Thoracic aorta (tissue), 2 donors: Measurements from ENCODE around the gene ATG9B. TPM values are rescaled to one million over a fixed set of nuclear protein-coding genes. Genes with fewer than 3 reads are reported as not detected.

Source experiments
- ATAC-seq: fragments of 150-250 bp; one replicate; pipeline ENCODE4 v1.8.0; 2017; ENCODE audit warnings: low read depth; ENCODE audit not compliant: insufficient number of reproducible peaks, low FRiP score
- DNase-seq: peaks from one replicate; pipeline ENCODE4 v3.0.0-alpha.2; 2020; ENCODE audit warnings: low spot score
- H3K27ac ChIP-seq, 2 donors: fragments of 200-600 bp; sonication (generic); 1 replicate in 1 of 2; 2 replicates in 1 of 2; pipeline ENCODE4 v1.5.1; 2016; ENCODE audit warnings: mild to moderate bottlenecking in 2 of 2, moderate library complexity in 2 of 2
- H3K27me3 ChIP-seq: fragments of 200-600 bp; sonication (generic); replicated peaks from 2 replicates; pipeline ENCODE4 v1.6.0; 2016; ENCODE audit warnings: mild to moderate bottlenecking; ENCODE audit not compliant: insufficient read depth
- H3K36me3 ChIP-seq: fragments of 200-600 bp; sonication (generic); one replicate; pipeline ENCODE4 v1.5.1; 2016
- H3K4me1 ChIP-seq, 2 donors: fragments of 200-600 bp; sonication (generic); 1 replicate in 1 of 2; 2 replicates in 1 of 2; pipeline versions ENCODE4 v1.5.1 to v1.6.0; 2016; ENCODE audit warnings: low read depth in 2 of 2, mild to moderate bottlenecking in 1 of 2; ENCODE audit not compliant: control insufficient read depth in 1 of 2
- H3K4me3 ChIP-seq: fragments of 200-600 bp; sonication (generic); 2 replicates; pipeline ENCODE4 v1.5.1; 2016; ENCODE audit warnings: mild to moderate bottlenecking
- H3K9me3 ChIP-seq: fragments of 200-600 bp; sonication (generic); 2 replicates; pipeline ENCODE4 v1.5.1; 2016
- total RNA-seq, 2 donors: library from RNA; depleted of rRNA; stranded (reverse); fragments of >200 nt; gene quantifications; one replicate each; pipeline versions ENCODE4 v1.1.0 to v1.2.3, GENCODE V29; 2016
- TF ChIP-seq, protein P1 (sequence below): fragments of 200-600 bp; sonication (generic); IDR thresholded peaks from one replicate; pipeline ENCODE4 v1.5.1; 2019; ENCODE audit warnings: antibody characterized with exemption

The ATG9B gene
- total RNA-seq, 2 donors from 2014 or later = 1.2 TPM; not detected in 1

DNA sequence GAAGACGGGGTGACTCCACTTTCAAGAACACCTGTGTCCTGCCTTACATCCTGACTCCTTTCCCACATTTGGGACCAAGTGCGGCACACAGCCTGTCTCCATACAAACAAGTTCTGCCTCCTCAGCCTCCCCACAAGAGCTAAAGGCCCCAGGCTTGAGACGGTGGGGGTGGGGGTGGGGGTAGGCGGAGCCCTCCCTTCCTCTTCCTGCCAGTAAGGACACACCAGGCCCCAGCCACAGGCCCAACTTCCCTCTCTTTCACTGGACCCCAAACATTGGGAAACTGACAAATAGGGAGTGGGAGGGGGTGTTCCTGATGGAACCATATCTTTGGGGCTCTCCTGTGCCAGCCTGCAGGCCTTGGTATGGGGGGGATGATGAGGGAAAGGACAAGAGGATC lies 28.8 kb upstream of the ATG9B start:
- Histone ChIP-seq H3K36me3 (no peaks in the 10 kb centered on the region), H3K27me3 (no peaks in the 10 kb centered on the region), H3K4me3 (no peak overlapping the region), H3K4me1 (peaks cover 9 to 13% of the 10 kb centered on the region in 2 donors), H3K9me3 (no peaks in the 10 kb centered on the region), H3K27ac (no peak overlapping the region)
- TF ChIP-seq, protein P1, sequence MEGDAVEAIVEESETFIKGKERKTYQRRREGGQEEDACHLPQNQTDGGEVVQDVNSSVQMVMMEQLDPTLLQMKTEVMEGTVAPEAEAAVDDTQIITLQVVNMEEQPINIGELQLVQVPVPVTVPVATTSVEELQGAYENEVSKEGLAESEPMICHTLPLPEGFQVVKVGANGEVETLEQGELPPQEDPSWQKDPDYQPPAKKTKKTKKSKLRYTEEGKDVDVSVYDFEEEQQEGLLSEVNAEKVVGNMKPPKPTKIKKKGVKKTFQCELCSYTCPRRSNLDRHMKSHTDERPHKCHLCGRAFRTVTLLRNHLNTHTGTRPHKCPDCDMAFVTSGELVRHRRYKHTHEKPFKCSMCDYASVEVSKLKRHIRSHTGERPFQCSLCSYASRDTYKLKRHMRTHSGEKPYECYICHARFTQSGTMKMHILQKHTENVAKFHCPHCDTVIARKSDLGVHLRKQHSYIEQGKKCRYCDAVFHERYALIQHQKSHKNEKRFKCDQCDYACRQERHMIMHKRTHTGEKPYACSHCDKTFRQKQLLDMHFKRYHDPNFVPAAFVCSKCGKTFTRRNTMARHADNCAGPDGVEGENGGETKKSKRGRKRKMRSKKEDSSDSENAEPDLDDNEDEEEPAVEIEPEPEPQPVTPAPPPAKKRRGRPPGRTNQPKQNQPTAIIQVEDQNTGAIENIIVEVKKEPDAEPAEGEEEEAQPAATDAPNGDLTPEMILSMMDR = no peak
- ATAC-seq = no peak
- DNase-seq = no peak

DNA sequence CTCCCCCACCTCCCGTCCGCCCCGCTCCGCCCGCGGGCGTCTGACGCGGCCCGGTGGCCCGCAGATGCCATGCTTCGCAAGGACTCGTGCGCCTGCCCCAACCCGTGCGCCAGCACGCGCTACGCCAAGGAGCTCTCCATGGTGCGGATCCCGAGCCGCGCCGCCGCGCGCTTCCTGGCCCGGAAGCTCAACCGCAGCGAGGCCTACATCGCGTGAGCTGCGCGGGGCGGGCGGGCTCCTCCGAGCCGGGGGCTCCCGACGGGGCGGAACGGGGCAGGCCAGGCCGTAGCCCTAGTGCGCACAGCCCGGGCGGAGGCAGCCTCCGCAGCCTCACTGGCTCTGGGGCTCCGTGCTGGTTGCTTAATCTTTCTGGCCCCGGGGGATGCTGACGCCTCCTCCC lies 26.8 kb upstream of the ATG9B start:
- Histone ChIP-seq H3K4me3 (peak overlapping the region; percentile 41), H3K27me3 (no peaks in the 10 kb centered on the region), H3K4me1 (peaks cover 0 to 5% of the 10 kb centered on the region in 2 donors), H3K27ac (no peak overlapping the region), H3K9me3 (no peaks in the 10 kb centered on the region), H3K36me3 (no peaks in the 10 kb centered on the region)
- TF ChIP-seq, protein P1 = no peak
- no peak for ATAC-seq
- no peak for DNase-seq

DNA sequence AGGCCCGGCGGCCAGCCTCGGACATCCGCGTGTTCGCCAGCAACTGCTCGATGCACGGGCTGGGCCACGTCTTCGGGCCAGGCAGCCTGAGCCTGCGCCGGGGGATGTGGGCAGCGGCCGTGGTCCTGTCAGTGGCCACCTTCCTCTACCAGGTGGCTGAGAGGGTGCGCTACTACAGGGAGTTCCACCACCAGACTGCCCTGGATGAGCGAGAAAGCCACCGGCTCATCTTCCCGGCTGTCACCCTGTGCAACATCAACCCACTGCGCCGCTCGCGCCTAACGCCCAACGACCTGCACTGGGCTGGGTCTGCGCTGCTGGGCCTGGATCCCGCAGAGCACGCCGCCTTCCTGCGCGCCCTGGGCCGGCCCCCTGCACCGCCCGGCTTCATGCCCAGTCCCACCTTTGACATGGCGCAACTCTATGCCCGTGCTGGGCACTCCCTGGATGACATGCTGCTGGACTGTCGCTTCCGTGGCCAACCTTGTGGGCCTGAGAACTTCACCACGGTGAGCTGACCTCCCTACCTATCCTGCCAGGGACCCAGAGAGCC lies 24.7 kb upstream of the ATG9B start:
- Histone ChIP-seq H3K4me3 (no peak overlapping the region), H3K4me1 (peaks cover 0 to 5% of the 10 kb centered on the region in 2 donors), H3K27ac (no peak overlapping the region), H3K36me3 (no peaks in the 10 kb centered on the region), H3K9me3 (no peaks in the 10 kb centered on the region), H3K27me3 (no peaks in the 10 kb centered on the region)
- ATAC-seq (no peak), DNase-seq (no peak)
- TF ChIP-seq, protein P1 = no peak

DNA sequence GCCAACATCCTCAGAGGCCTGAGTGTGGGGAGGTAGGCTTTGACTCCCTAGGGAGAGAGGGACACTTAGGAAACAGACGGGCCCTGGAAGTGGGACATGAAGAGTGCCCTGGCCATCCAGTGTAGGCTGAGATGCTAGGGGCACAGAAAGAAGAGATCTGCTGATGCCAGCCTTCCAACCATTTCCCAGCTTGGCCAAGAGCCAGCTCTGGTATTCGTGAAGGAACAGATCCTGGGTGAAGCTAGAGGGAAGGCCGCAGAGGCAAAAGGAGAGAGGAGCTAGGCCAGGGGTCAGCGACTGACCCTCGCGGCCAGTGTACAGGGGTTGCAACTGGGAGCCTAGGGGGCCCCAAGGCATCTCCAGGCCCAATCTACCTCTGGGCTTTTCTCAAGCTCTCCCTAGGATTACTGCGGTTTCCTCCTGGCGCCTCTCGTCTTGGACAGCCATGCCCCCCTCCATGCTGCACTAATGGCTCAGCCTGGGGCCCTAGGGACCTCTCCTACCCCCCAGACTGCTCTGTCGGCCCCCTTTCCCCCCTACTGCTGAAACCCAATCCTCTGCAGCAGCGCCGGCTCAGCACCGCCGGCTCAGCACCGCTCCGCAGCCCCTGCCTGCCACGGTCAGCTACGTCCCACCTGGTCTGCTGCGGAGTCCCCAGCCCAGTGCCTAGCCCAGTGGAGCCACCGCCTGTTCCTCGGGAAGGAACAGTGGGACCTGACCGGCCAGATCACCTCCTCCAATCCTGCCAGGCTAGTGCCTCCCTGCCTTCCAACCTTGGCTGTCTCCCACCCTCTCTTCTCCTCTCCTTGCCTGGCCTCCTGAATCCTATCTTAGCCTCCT lies 23.9 kb upstream of the ATG9B start, which contains the start of gene ASIC3:
Gene ASIC3, plus strand, starts transcription at position 556 of the 840 bp plus-strand sequence. CDS start 355 bp downstream, outside the sequence.
- H3K4me1 ChIP-seq = peaks cover 0 to 5% of the 10 kb centered on the region in 2 donors
- no peaks in the 10 kb centered on the region for H3K9me3 ChIP-seq
- H3K4me3 ChIP-seq = no peak within 1 kb of the TSS
- H3K27me3 ChIP-seq = no peaks in the 10 kb centered on the region
- H3K36me3 ChIP-seq = peaks cover 1% of the 10 kb centered on the region
- no peak for ATAC-seq
- H3K27ac ChIP-seq = no peak within 1 kb of the TSS
- TF ChIP-seq, protein P1 = no peak
- no peak for DNase-seq
